ENCODE data around the gene ARID2. TPM values are rescaled to one million over a fixed set of nuclear protein-coding genes. Genes with fewer than 3 reads are reported as not detected.

ARID2 gene
- total and polyA plus RNA-seq, 9 of the 15 experiments (the other 6 are each of a cell fraction or from before 2014, with no cell fraction given): 13.4 to 41.6 (median 29.4) TPM

GRCh38 chr12:45801625-45802024, 72.1 kb downstream of the ARID2 start (continued):
- TF ChIP-seq ZNF407 (IDR thresholded peaks at IDR 0.05; ENCODE audit: low read depth) (no peak), POLR2B (IDR thresholded peaks at IDR 0.05; ENCODE audit: low read depth, partially characterized antibody) (no peak), ZNF12 (CRISPR knock-in tag; IDR thresholded peaks at IDR 0.05) (no peak), NBN (IDR thresholded peaks at IDR 0.05; ENCODE audit: low read depth) (no peak), PBX2 (CRISPR knock-in tag; IDR thresholded peaks at IDR 0.05; ENCODE audit: low read depth) (no peak), PBX2 (tag; conservative IDR thresholded peaks at IDR 0.05; ENCODE audit: low read depth) (no peak), ZNF347 (CRISPR knock-in tag; IDR thresholded peaks at IDR 0.05; ENCODE audit: low read depth) (no peak), NR4A1 (CRISPR knock-in tag; IDR thresholded peaks at IDR 0.05) (no peak), NR4A1 (tag; IDR thresholded peaks at IDR 0.05) (no peak), HDGF (IDR thresholded peaks at IDR 0.05) (no peak), TAF1 (IDR thresholded peaks at IDR 0.05; ENCODE audit: control insufficient read depth, extremely low read depth, insufficient read depth, low read length, severe bottlenecking) (no peak), ZNF778 (CRISPR knock-in tag; IDR thresholded peaks at IDR 0.05) (no peak)
